Fibroblast of lung (primary cell): ENCODE results near the gene NEDD4L.

Experiments used
- CTCF ChIP-seq, 2 donors: IDR thresholded peaks in 1 of 2; conservative IDR thresholded peaks in 1 of 2; 1 replicate in 1 of 2; 2 replicates in 1 of 2; pipeline ENCODE4 v1.5.1; 2011 to 2012; ENCODE audit warnings: low read length in 2 of 2, control low read depth in 1 of 2, inconsistent platforms in 1 of 2, low read depth in 1 of 2, mild to moderate bottlenecking in 1 of 2
- EZH2 ChIP-seq: IDR thresholded peaks from 2 replicates; pipeline ENCODE4 v1.5.1; 2012; ENCODE audit warnings: low read length, control low read depth, mild to moderate bottlenecking; ENCODE audit errors: missing control alignments

GRCh38 chr18:58271770-58272169, 227.7 kb downstream of the NEDD4L start:
- TF ChIP-seq CTCF (conservative IDR thresholded peaks at IDR 0.05 in 1 of 2, IDR thresholded peaks at IDR 0.05 in 1 of 2; ENCODE audit: low read depth in 1 of 2, low read length in 2 of 2) (no peak), EZH2 (no peak)
